RPMI8226 (cell line): ENCODE data around the gene C16orf90.

Experiments used
- DNase-seq: peaks from one replicate; pipeline ENCODE4 v3.0.0-alpha.2; 2015

Gene C16orf90

DNA sequence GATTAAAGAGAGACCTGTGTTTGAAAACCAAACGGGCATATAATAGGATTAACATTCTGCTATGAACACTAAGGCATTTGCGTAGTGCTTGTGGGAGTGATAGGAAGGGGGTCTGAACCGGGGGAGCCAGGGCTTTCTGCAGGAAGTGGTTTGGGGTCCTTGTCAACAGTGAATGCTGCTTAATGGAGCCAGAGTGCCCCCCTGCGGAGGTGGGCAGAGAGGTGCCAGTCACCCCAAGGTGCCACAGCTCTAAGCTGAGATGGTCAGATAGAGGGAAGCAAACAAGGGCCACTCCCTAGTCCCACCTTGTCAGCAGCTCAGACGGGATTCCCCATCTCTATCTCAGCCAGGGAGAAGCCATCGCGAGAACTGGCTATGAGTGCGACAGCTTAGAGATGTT is 34.1 kb downstream of the C16orf90 start:
- no peak for DNase-seq

DNA sequence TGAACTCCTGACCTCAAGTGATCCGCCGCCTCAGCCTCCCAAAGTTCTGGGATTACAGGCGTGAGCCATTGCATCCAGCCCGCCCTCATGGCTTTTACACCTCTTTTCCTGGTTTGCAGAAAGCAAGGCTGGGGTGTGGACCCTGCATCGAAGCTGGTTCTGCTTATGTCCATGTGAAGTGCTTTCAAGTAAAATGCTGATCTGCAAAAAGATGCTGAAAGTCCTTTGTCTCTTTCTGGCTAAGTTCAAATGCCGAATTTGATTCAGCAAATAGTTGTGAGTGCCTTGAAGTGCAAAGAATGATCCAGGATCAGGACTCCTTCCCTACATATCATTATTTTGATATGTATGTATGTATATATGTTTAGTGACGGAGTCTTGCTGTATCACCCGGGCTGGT is 34.7 kb downstream of the C16orf90 start:
- DNase-seq: no peak

DNA sequence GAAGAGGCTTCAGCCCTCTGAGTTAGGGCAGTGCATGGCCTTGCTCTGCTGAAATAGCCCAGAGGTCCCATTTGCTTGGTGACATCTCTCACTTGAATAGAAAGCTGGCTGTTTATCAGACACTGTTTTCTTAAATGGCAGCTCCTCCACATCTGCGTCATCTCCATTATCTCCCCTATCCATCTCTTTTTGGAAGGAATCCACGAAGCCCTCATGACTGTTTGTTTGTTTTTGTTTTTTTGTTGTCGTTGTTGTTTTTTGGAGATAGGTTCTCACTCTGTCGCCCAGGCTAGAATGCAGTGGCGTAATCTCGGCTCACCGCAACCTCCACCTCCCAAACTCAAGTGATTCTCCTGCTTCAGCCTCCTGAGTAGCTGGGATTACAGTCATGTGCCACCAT is 35.2 kb downstream of the C16orf90 start:
- DNase-seq: no peak

GRCh38 chr16:3459401-3460090 is 35.7 kb downstream of the C16orf90 start:
- DNase-seq: peak; percentile 61

DNA sequence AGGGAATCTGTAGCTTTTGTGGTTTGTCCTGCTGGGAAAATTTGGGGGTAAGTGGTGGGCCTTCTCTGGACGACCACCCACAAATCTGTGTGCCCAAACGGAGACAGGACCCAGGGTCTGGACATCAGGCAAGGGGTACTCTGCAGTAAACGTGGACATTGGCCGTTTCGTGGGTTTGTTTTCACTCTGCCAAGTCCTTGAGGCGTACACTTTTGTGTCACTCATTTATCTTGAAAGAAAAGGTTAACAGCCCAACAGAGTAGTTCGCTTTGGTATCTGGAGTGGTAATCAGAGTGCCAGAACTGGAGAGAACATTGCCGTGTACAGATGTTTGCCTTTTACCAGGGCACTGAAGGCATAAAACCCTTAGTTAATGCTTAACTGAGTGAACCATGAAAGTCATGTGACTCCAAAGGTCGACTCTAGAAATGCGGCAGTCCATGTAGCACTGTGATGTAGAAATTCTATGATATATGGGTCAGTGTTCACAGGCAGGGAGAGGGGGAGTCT is 36.4 kb downstream of the C16orf90 start:
- peak; percentile 40 for DNase-seq

DNA sequence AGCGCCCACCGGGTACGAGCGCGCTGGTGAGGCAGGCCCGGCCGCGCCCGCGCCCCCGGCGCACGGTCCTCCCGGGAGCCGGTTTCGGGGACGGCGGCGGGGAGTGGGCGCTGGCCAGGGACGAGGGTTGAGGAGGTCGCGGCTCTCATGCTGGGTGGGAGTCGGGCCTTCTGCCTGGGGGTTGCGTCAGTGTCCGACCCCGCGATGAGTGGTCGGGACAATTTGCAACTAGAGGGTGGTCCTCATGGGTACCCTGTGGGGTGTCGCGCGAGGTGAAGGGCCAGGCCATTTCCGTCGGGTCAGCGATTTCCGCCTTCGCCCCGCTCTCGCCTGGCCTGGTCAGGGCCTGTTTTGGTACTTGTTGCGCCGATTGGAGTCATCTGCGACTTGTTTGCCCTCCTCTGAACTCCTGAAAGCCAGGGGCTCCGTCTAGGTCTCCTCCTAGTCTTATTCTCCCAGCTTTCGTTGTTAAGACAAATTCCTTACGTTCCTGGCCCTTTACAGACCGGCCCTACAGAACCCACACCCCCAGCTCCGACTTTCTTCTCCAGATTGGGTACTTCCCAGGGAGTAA is 36.9 kb downstream of the C16orf90 start:
- peak; percentile 55 for DNase-seq

GRCh38 chr16:3457434-3458252 is 37.6 kb downstream of the C16orf90 start:
- DNase-seq: peak; percentile 97

DNA sequence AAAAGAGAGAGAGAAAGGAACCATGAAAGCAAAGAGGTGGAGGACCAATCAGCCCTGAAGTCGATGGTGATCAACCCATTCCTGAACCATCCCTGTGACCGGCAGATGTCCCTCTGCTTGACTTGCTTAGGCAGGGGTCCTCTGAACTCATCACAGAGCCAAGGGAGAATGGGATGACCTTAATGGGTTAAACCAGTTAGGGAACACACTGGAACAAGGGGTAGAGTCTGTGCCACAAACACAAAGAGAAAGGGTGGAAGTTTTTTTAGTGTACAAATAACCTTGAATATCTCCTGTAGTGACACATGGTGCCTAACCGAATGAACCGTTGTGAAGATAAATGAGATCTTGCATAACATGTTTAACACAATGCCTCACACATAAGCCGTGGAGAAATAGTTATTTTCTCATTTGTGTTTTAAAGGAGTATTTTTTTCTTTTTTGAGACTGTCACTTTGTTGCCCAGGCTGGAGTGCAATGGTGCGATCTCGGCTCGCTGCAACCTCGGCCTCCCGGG is 40.6 kb downstream of the C16orf90 start:
- no peak for DNase-seq

GRCh38 chr16:3454093-3454492 is 41.2 kb downstream of the C16orf90 start:
- DNase-seq: no peak

GRCh38 chr16:3444032-3444388 is 51.3 kb downstream of the C16orf90 start:
- DNase-seq: peak; percentile 49
